ENCODE measurements around the gene CFAP91.

CFAP91 gene

DNA sequence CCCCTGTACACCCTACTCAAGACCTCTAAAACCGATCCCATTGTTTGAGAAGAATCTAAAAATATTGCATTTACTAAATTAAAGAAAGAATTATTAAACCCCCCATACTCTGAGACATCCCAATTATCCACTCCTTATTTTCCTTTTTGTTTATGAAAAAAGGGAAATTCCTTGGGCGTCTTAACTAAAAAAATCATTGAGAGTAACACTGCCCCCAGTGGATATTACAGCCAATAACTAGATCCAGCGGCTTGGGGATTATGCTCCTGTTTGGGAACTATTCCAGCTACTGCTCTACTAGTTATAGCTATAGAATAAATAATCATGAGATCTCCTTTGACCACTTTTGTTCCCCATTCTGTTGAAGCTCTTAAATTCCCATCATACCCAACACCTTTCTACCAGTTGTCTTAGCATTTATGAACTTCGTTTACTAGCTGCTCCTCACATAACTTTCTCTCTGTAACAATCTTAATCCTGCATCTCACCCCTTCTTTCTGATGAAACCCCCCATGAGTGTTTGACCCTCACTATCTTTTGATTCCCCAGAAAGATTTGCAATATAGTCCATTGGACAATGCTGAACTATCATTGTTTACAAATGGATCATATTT is 12.7 kb upstream of the CFAP91 start:
- peak in 1 of 2 experiments; percentile 37 for DNase-seq (ENCODE audit: low read depth in 1 of 2, low spot score in 1 of 2)
- TF ChIP-seq JUND (IDR thresholded peaks at IDR 0.05; ENCODE audit: low read depth) = no peak
- in situ Hi-C loops (cut with HindIII; ENCODE audit: low pct_unique_long_range_greater_than_20kb, low sequenced_read_pairs) = no loop called here

DNA sequence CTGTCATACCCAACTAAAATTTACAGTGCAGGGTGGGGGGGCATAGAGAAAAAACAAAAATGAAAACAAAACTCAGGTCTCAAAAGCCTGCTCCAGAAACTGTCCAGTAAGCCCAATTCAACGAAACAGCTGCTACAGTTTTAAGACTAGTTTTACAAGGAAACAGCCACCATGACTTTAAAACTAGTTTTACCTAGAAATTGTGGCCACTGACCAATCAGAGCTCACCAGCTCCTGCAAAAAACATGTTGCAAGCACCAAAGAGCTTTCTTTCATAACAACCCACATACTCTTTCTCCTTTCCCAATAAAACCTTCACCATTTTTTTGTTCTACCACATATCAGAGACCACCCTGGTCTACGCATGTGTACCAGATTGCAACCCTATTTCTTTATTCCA is 7.3 kb upstream of the CFAP91 start:
- in situ Hi-C loops (cut with HindIII; ENCODE audit: low pct_unique_long_range_greater_than_20kb, low sequenced_read_pairs) = no loop called here
- TF ChIP-seq JUND (IDR thresholded peaks at IDR 0.05; ENCODE audit: low read depth) = no peak
- DNase-seq (ENCODE audit: low read depth in 1 of 2, low spot score in 1 of 2) = peak in 1 of 2 experiments; percentile 46

- no peak for DNase-seq (ENCODE audit: low read depth in 1 of 2, low spot score in 1 of 2)
- in situ Hi-C loops (cut with HindIII; ENCODE audit: low pct_unique_long_range_greater_than_20kb, low sequenced_read_pairs) = no loop called here
These were observed 5.4 kb upstream of the CFAP91 start for GRCh38 chr3:119697394-119697793.

GRCh38 chr3:119700269-119700919 is 2.4 kb upstream of the CFAP91 start:
- in situ Hi-C loops (cut with HindIII; ENCODE audit: low pct_unique_long_range_greater_than_20kb, low sequenced_read_pairs) = no loop called here
- no peak for TF ChIP-seq JUND (IDR thresholded peaks at IDR 0.05; ENCODE audit: low read depth)
- no peak for DNase-seq (ENCODE audit: low read depth in 1 of 2, low spot score in 1 of 2)

More at GRCh38 chr3:119697394-119697793, 5.4 kb upstream of the CFAP91 start:
- TF ChIP-seq JUND (IDR thresholded peaks at IDR 0.05; ENCODE audit: low read depth) = no peak

DNA sequence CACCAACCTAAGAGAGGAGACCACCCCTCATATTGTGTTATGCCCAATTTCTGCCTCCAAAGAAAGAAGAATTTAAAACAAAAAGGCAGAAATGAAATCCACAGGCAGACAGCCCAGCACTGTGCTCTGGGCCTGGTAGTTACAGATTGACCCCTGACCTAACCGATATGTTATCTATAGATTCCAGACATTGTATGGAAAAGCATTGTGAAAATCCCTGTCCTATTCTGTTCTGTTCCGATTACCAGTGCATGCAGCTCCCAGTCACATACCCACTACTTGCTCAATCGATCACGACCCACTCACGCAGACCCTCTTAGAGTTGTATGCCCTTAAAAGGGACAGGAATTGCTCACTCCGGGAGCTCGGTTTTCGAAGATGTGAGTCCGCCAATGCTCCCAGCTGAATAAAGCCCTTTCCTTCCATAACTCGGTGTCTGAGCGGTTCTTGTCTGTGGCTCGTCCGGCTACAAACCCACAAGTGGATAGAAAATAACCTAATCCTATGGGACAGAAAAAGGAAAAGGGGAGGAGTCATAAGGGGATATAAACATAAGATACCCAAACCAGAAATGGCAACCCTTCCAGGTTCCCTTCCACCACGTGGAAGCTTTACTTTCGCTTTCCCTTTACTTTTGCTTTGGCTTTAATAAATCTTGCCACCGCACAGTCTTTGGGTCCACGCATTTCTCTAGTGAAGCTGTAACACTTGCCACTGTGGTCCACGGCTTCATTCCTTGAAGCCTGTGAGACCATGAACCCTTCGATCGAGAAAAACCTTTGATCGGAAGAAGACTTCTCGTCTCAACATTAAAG is 1.7 kb upstream of the CFAP91 start:
- TF ChIP-seq JUND (IDR thresholded peaks at IDR 0.05; ENCODE audit: low read depth) = no peak
- no peak for DNase-seq (ENCODE audit: low read depth in 1 of 2, low spot score in 1 of 2)
- in situ Hi-C loops (cut with HindIII; ENCODE audit: low pct_unique_long_range_greater_than_20kb, low sequenced_read_pairs) = no loop called here

- DNase-seq (ENCODE audit: low read depth in 1 of 2, low spot score in 1 of 2) = no peak
- TF ChIP-seq JUND (IDR thresholded peaks at IDR 0.05; ENCODE audit: low read depth) = no peak
- in situ Hi-C loops (cut with HindIII; ENCODE audit: low pct_unique_long_range_greater_than_20kb, low sequenced_read_pairs) = no loop called here
These were observed 1.2 kb downstream of the CFAP91 start for GRCh38 chr3:119703820-119704531.

GRCh38 chr3:119715105-119715504 is 12.3 kb downstream of the CFAP91 start:
- DNase-seq (ENCODE audit: low read depth in 1 of 2, low spot score in 1 of 2) = no peak
- TF ChIP-seq JUND (IDR thresholded peaks at IDR 0.05; ENCODE audit: low read depth) = no peak
- in situ Hi-C loops (cut with HindIII; ENCODE audit: low pct_unique_long_range_greater_than_20kb, low sequenced_read_pairs) = no loop called here

GRCh38 chr3:119716998-119717397 is 14.2 kb downstream of the CFAP91 start:
- no peak for DNase-seq (ENCODE audit: low read depth in 1 of 2, low spot score in 1 of 2)
- no peak for TF ChIP-seq JUND (IDR thresholded peaks at IDR 0.05; ENCODE audit: low read depth)
- in situ Hi-C loops (cut with HindIII; ENCODE audit: low pct_unique_long_range_greater_than_20kb, low sequenced_read_pairs) = no loop called here

- no peak for TF ChIP-seq JUND (IDR thresholded peaks at IDR 0.05; ENCODE audit: low read depth)
- no peak for DNase-seq (ENCODE audit: low read depth in 1 of 2, low spot score in 1 of 2)
- in situ Hi-C loops (cut with HindIII; ENCODE audit: low pct_unique_long_range_greater_than_20kb, low sequenced_read_pairs) = no loop called here
These were observed 14.7 kb downstream of the CFAP91 start for GRCh38 chr3:119717520-119717919.

- no peak for TF ChIP-seq JUND (IDR thresholded peaks at IDR 0.05; ENCODE audit: low read depth)
- in situ Hi-C loops (cut with HindIII; ENCODE audit: low pct_unique_long_range_greater_than_20kb, low sequenced_read_pairs) = no loop called here
- DNase-seq (ENCODE audit: low read depth in 1 of 2, low spot score in 1 of 2) = no peak
These were observed 20.2 kb downstream of the CFAP91 start for GRCh38 chr3:119723022-119723421.

DNA sequence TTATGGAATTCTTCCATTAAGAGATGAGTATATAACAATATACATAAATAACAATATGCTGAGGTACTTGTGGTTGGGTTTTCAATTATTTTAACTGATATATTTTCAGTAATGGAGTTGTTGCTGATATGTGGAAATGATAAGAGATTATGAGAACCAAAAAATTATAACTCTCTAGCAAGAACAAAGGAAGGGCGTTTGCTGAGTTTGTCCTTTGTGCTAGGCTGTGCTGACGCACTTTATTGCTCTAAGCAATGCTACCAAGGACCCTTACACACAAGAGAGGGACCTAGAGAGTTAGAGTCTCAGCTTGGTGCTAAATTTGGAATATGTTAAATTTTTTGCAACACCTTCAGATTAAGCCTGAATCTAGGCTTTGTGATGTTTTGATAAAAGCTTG is 24.1 kb downstream of the CFAP91 start:
- DNase-seq (ENCODE audit: low read depth in 1 of 2, low spot score in 1 of 2) = no peak
- in situ Hi-C loops (cut with HindIII; ENCODE audit: low pct_unique_long_range_greater_than_20kb, low sequenced_read_pairs) = no loop called here
- TF ChIP-seq JUND (IDR thresholded peaks at IDR 0.05; ENCODE audit: low read depth) = no peak

- TF ChIP-seq JUND (IDR thresholded peaks at IDR 0.05; ENCODE audit: low read depth) = no peak
- DNase-seq (ENCODE audit: low read depth in 1 of 2, low spot score in 1 of 2) = no peak
- in situ Hi-C loops (cut with HindIII; ENCODE audit: low pct_unique_long_range_greater_than_20kb, low sequenced_read_pairs) = no loop called here
These were observed 27.2 kb downstream of the CFAP91 start for GRCh38 chr3:119729996-119730395.

Measured in T47D (cell line).